ENCODE results near the gene ILDR1.

GRCh38 chr3:122032531-122032930 lies 10.5 kb upstream of the ILDR1 start:
- TF ChIP-seq CTCF (conservative IDR thresholded peaks at IDR 0.05; ENCODE audit: low read depth in 2 of 2) = no peak
- TF ChIP-seq EZH2 (IDR thresholded peaks at IDR 0.05; ENCODE audit: low read depth, unreplicated experiment) = no peak
- no peak for TF ChIP-seq ZNF331 (CRISPR knock-in tag; IDR thresholded peaks at IDR 0.05; ENCODE audit: low read depth)
- TF ChIP-seq REST (IDR thresholded peaks at IDR 0.05; ENCODE audit: unreplicated experiment) = no peak
- TF ChIP-seq ZNF114 (CRISPR knock-in tag; IDR thresholded peaks at IDR 0.05) = no peak
